PC-3 (cell line): ENCODE data around the gene SLC2A13. TPM values are rescaled to one million over a fixed set of nuclear protein-coding genes. Genes with fewer than 3 reads are reported as not detected.
"Not testable (repeated sequence)": the region's sequence is repeated elsewhere in the genome, so short reads cannot be mapped to it uniquely, and the experiment has no call there.

ENCODE experiments used
- ATAC-seq: fragments of 200-7000 bp; cut with Tn5 transposase; 2 replicates; pipeline ENCODE4 v1.9.1; 2020; ENCODE audit warnings: mild to moderate bottlenecking, moderate library complexity
- BruUV-seq: library from RNA; stranded (reverse); fragments of 400-500 nt; replicated peaks from 2 replicates; lab custom pipeline; 2021; lab: Mats Ljungman, UMichigan
- CTCF ChIA-PET: fragments of 300-600 bp; sonication (Branson Sonifier 250); formaldehyde crosslinking; loops from one replicate; lab custom pipeline; 2022; ENCODE audit warnings: antibody characterized with exemption; lab: Charles Lee
- POLR2A ChIA-PET: fragments of 300-600 bp; sonication (Branson Sonifier 250); formaldehyde crosslinking; loops from one replicate; lab custom pipeline; 2022; ENCODE audit warnings: antibody characterized with exemption; ENCODE audit not compliant: unreplicated experiment; lab: Charles Lee
- DNase-seq: peaks from one replicate; pipeline ENCODE4 v3.0.0-alpha.2; 2015
- H2AFZ ChIP-seq: fragments of 300-600 bp; sonication (generic); 2 replicates; pipeline ENCODE4 v1.6.0; 2016; ENCODE audit warnings: antibody characterized with exemption, low read length
- H3F3A ChIP-seq: fragments of 300-600 bp; sonication (generic); one replicate; pipeline ENCODE4 v1.6.0; 2017; ENCODE audit warnings: antibody characterized with exemption, low read length, control low read depth, mild to moderate bottlenecking; ENCODE audit not compliant: unreplicated experiment
- H3K27ac ChIP-seq: fragments of 300-600 bp; sonication (generic); 2 replicates; pipeline ENCODE4 v1.5.1; 2016; ENCODE audit warnings: mild to moderate bottlenecking, low read length
- H3K27me3 ChIP-seq: fragments of 300-600 bp; sonication (generic); 2 replicates; pipeline ENCODE4 v1.6.1; 2016; ENCODE audit warnings: low read length, mixed read lengths
- H3K36me3 ChIP-seq: fragments of 300-600 bp; sonication (generic); 2 replicates; pipeline ENCODE4 v1.6.1; 2016; ENCODE audit warnings: low read depth, mixed run types, low read length, mixed read lengths
- H3K4me1 ChIP-seq: fragments of 300-600 bp; sonication (generic); 2 replicates; pipeline ENCODE4 v1.5.1; 2016; ENCODE audit warnings: low read length; ENCODE audit not compliant: insufficient read depth
- H3K4me2 ChIP-seq: fragments of 300-600 bp; sonication (generic); 2 replicates; pipeline ENCODE4 v1.6.0; 2016; ENCODE audit warnings: low read length
- H3K4me3 ChIP-seq: fragments of 300-600 bp; sonication (generic); 2 replicates; pipeline ENCODE4 v1.5.1; 2016; ENCODE audit warnings: mild to moderate bottlenecking, low read length, mixed read lengths
- H3K79me2 ChIP-seq: fragments of 300-600 bp; sonication (generic); 2 replicates; pipeline ENCODE4 v1.6.1; 2017; ENCODE audit warnings: low read length, mixed read lengths
- H3K9ac ChIP-seq: fragments of 300-600 bp; sonication (generic); 2 replicates; pipeline ENCODE4 v1.6.0; 2016; ENCODE audit warnings: mild to moderate bottlenecking, low read length
- H3K9me2 ChIP-seq: fragments of 300-600 bp; sonication (generic); replicated peaks from 2 replicates; pipeline ENCODE4 v1.6.1; 2016; ENCODE audit warnings: mixed run types, low read length, mixed read lengths
- H3K9me3 ChIP-seq: fragments of 300-600 bp; sonication (generic); 2 replicates; pipeline ENCODE4 v1.6.1; 2016; ENCODE audit warnings: low read length, mixed read lengths
- H4K20me1 ChIP-seq: fragments of 300-600 bp; sonication (generic); 2 replicates; pipeline ENCODE4 v1.6.1; 2016; ENCODE audit warnings: low read length, mixed read lengths
- EZH2 ChIP-seq: fragments of 300-600 bp; sonication (generic); IDR thresholded peaks from one replicate; pipeline ENCODE4 v1.6.1; 2017; ENCODE audit warnings: antibody characterized with exemption, mild to moderate bottlenecking, low read length; ENCODE audit not compliant: unreplicated experiment
- EZH2phosphoT487 ChIP-seq: fragments of 300-600 bp; sonication (generic); IDR thresholded peaks from 2 replicates; pipeline ENCODE4 v1.6.1; 2018; ENCODE audit warnings: mild to moderate bottlenecking, antibody characterized with exemption, low read length, borderline replicate concordance
- intact Hi-C: fragments of 100-400 bp; cut with micrococcal nuclease; formaldehyde crosslinking; loops from 2 replicates; pipeline ENCODE4 v1.9.0; 2023
- total RNA-seq: library from RNA; depleted of rRNA; stranded (reverse); fragments of >200 nt; gene quantifications from 2 replicates; pipeline ENCODE4 v1.2.3, GENCODE V29; 2014
- TF ChIP-seq, protein P1 (sequence below): fragments of 300-600 bp; sonication (generic); conservative IDR thresholded peaks from 2 replicates; pipeline ENCODE4 v1.5.1; 2017; ENCODE audit warnings: antibody characterized with exemption, low read depth, mild to moderate bottlenecking, low read length

Gene SLC2A13
- total RNA-seq, 1 experiment from 2014 or later: 3.4 TPM

DNA sequence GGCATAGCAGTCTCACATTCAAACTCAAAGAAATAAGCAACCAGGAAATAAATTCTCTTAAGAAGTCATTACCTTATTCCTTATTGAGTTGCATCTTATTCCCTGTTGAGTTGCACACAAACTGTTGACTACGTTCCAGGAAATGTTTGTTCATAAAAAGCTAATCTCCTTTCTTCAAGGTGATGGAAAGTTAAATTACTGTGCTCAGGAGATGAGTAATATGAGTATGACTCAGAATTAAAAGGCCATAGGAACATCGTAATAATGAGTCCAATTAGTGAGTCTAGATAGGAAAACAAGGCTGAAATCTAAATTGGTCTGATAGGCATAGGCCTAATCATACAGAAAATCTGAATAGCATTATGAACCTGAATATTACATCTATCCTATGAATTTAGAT lies 203.1 kb downstream of the SLC2A13 start:
- no peaks in the 10 kb centered on the region for H3K79me2 ChIP-seq
- H3K27me3 ChIP-seq: no peaks in the 10 kb centered on the region
- H3K36me3 ChIP-seq: no peaks in the 10 kb centered on the region
- no peak for ATAC-seq
- H3K9me3 ChIP-seq: no peaks in the 10 kb centered on the region
- H4K20me1 ChIP-seq: no peaks in the 10 kb centered on the region
- H3K4me2 ChIP-seq: no peak overlapping the region
- ChIA-PET CTCF (no interaction called here), POLR2A (no interaction called here)
- DNase-seq: no peak
- no peak overlapping the region for H3K9ac ChIP-seq
- no peak overlapping the region for H3K27ac ChIP-seq
- no TSS peak for BruUV-seq
- no peak overlapping the region for H2AFZ ChIP-seq
- H3K4me1 ChIP-seq: no peaks in the 10 kb centered on the region
- no peak overlapping the region for H3K4me3 ChIP-seq
- intact Hi-C loops: no loop called here
- TF ChIP-seq EZH2: no peak
- no peak for TF ChIP-seq EZH2phosphoT487
- TF ChIP-seq, protein P1, sequence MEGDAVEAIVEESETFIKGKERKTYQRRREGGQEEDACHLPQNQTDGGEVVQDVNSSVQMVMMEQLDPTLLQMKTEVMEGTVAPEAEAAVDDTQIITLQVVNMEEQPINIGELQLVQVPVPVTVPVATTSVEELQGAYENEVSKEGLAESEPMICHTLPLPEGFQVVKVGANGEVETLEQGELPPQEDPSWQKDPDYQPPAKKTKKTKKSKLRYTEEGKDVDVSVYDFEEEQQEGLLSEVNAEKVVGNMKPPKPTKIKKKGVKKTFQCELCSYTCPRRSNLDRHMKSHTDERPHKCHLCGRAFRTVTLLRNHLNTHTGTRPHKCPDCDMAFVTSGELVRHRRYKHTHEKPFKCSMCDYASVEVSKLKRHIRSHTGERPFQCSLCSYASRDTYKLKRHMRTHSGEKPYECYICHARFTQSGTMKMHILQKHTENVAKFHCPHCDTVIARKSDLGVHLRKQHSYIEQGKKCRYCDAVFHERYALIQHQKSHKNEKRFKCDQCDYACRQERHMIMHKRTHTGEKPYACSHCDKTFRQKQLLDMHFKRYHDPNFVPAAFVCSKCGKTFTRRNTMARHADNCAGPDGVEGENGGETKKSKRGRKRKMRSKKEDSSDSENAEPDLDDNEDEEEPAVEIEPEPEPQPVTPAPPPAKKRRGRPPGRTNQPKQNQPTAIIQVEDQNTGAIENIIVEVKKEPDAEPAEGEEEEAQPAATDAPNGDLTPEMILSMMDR: no peak
- H3K9me2 ChIP-seq: no peaks in the 10 kb centered on the region
- H3F3A ChIP-seq: no peaks in the 10 kb centered on the region

DNA sequence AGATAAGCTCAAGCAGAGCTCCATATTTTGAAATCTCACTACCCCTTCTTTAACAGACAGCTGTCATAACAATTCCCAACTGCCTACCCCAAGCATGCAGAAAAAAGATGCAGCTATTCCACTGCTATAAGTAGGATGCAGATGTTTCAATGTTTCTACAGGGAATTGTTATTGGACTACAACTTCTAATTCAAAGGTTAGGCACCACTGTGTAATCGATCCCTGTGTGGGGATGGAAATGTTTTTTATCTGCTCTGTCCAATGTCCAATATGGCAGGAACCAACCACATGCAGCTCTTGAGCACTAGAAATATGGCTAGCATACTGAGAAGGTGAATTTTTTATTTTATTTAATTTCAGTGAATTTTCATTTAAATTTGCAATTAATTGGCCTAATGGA lies 208.6 kb downstream of the SLC2A13 start:
- intact Hi-C loops: no loop called here
- Histone ChIP-seq H4K20me1 (no peaks in the 10 kb centered on the region), H3K79me2 (no peaks in the 10 kb centered on the region), H3K4me1 (no peaks in the 10 kb centered on the region), H3K4me3 (no peak overlapping the region), H3K27me3 (no peaks in the 10 kb centered on the region), H3F3A (no peaks in the 10 kb centered on the region), H3K36me3 (no peaks in the 10 kb centered on the region), H2AFZ (no peak overlapping the region), H3K27ac (no peak overlapping the region), H3K9me3 (0 out of 2 replicates have a peak, but pooled peaks cover 4% of the 10 kb centered on the region), H3K4me2 (no peak overlapping the region), H3K9me2 (no peaks in the 10 kb centered on the region), H3K9ac (no peak overlapping the region)
- BruUV-seq: no TSS peak
- DNase-seq (no peak), ATAC-seq (no peak)
- POLR2A ChIA-PET: no interaction called here
- TF ChIP-seq EZH2phosphoT487: no peak
- TF ChIP-seq EZH2: no peak
- TF ChIP-seq, protein P1: no peak
- CTCF ChIA-PET: no interaction called here

DNA sequence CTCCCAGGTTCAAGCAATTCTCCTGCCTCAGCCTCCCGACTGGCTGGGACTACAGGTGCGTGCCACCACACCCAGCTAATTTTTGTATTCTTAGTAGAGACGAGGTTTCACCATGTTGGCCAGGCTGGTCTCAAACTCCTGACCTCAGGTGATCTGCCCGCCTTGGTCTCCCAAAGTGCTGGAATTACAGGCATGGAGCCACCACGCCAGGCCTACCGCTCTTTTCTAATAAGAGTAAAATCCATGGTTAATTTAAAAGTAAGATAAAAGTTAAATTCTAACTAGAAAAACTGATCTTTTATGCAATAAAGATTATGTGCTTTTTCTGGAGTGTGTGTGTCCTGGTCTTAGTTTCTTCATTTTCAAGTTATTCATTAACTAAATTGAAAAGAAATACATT lies 212.5 kb downstream of the SLC2A13 start:
- DNase-seq, BruUV-seq, H3K4me2 ChIP-seq, H3K4me3 ChIP-seq, H3K4me1 ChIP-seq, H3F3A ChIP-seq, H3K9ac ChIP-seq, CTCF ChIA-PET, H4K20me1 ChIP-seq, H3K36me3 ChIP-seq, H3K9me2 ChIP-seq, ATAC-seq, intact Hi-C loops, H3K27ac ChIP-seq, H3K9me3 ChIP-seq, H2AFZ ChIP-seq, H3K27me3 ChIP-seq, H3K79me2 ChIP-seq: not testable (repeated sequence)
- POLR2A ChIA-PET: interaction anchor here (0.5 kb wide), 1 partner anchor 94 kb away, joined by 15 read pairs; no protein-coding TSS in a partner anchor
